ENCODE measurements around the gene SMYD4.
A peak's percentile ranks its signal among the peaks of the same experiment; 100 is the strongest.

SMYD4 gene

DNA sequence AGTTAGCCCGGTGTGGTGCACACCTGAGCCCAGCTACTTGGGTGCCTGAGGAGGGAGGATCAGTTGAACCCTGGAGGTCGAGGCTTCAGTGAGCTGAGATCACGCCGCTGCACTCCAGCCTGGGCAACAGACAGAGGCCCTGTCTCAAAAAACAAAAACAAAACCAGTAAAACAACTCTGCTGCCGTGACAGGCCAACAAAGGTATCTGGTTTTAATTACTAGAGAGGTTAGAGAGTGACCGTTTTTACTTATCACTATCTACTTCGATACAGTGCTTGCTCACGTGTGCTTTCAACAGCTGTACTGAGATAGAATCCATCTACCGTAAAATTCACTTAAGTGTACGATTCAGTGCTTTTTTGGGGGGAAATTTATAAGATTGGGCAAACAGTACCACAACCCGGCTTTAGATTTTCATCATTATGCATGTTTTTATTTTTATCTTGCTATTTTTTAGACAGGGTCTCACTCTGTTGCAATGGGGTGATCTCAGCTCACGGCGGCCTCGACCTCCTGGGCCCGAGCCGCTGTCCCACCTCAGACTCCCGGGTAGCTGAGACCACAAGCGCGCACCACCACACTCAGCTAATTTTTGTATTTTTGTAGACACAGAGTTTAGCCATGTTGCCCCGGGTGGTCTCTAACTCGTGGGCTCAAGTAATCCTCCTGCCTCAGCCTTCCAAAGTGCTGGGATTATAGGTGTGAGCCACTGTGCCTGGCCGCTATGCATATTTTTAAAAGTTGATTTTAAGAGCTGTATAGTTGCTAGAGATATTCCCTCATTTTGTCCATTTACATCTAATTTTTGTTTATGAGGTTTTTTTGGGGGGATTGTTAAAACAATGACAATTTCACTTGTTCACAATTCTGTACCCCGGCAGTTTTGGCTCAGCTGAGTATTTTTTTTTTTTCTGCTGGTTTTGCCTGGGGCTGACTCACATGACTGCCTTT lies 36.9 kb downstream of the SMYD4 start:
- TF ChIP-seq, protein P1, sequence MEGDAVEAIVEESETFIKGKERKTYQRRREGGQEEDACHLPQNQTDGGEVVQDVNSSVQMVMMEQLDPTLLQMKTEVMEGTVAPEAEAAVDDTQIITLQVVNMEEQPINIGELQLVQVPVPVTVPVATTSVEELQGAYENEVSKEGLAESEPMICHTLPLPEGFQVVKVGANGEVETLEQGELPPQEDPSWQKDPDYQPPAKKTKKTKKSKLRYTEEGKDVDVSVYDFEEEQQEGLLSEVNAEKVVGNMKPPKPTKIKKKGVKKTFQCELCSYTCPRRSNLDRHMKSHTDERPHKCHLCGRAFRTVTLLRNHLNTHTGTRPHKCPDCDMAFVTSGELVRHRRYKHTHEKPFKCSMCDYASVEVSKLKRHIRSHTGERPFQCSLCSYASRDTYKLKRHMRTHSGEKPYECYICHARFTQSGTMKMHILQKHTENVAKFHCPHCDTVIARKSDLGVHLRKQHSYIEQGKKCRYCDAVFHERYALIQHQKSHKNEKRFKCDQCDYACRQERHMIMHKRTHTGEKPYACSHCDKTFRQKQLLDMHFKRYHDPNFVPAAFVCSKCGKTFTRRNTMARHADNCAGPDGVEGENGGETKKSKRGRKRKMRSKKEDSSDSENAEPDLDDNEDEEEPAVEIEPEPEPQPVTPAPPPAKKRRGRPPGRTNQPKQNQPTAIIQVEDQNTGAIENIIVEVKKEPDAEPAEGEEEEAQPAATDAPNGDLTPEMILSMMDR (IDR thresholded peaks at IDR 0.05; ENCODE audit: insufficient read depth, missing control alignments) = no peak
- no peak for FAIRE-seq
- no peak for DNase-seq (ENCODE audit: insufficient read length, low spot score)

DNA sequence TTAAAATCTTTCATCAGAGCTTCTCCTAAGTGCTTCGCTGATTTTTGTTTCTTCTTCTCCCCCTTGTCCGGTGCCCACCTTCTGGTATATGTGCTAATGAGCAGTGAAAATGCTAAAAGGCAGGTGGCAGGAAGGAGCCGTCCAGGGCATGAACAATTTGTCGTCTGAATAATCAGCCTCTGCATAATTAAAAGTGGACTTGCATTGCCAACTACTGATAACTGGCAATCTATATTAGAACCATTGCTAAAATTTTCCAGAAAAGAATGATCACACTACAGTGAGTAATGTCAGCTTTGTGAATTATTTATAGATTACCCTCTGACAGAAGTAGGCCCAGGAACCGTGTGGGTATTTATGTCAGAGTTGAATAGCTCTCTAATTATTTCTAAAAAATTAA lies 39.8 kb downstream of the SMYD4 start:
- FAIRE-seq (no peak), DNase-seq (ENCODE audit: insufficient read length, low spot score) (no peak)
- TF ChIP-seq, protein P1 (IDR thresholded peaks at IDR 0.05; ENCODE audit: insufficient read depth, missing control alignments) = no peak

DNA sequence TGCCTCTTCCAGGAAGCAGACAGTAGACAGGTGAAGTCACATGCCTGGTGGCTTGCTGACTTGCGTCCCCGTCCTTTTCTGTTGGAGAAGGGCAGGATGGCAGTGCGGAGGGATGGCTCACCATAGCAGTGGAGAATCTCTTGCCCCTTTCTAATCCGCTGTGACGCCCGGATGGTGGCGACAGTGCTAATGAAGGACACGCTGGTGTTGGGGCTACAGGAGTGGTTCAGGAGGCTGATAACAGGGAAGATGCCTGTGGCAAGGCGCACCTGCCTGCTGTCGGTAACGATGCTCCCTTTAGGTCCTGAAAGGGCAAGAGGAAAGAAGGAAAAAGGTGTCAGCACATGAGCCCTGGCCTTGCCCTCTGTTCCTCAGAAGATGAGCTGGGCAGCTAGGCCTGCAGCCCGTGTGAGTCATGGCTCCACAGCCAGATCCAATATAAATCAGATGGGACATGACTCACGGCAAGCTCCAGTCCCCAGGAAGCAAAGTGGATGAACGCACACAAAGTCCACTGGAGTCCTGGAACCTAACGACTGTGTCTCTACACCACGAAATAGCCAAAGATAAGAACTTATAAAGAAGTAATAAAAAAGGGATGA lies 42.3 kb downstream of the SMYD4 start:
- TF ChIP-seq, protein P1 (IDR thresholded peaks at IDR 0.05; ENCODE audit: insufficient read depth, missing control alignments) = no peak
- DNase-seq (ENCODE audit: insufficient read length, low spot score) (no peak), FAIRE-seq (no peak)

DNA sequence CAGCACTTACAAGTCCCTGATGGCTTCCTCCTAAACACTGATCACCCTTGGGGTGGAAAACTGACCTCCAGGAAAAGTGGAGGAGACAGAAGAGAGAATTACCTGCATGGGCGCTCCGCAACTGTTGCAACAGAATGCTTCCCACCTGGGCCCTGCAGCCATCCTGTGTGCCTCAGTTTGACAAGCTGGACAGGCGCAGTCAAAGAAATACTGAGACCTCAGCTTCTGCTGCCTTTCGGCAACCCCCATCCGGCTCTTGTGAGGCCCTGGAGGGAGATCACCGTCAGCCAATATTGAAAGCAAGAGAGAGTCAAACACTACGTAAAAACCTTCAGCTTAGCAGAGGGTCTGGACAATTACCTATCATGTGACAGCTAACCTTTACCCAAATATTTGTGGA lies 43.0 kb downstream of the SMYD4 start:
- TF ChIP-seq, protein P1 (IDR thresholded peaks at IDR 0.05; ENCODE audit: insufficient read depth, missing control alignments) = no peak
- FAIRE-seq = no peak
- no peak for DNase-seq (ENCODE audit: insufficient read length, low spot score)

DNA sequence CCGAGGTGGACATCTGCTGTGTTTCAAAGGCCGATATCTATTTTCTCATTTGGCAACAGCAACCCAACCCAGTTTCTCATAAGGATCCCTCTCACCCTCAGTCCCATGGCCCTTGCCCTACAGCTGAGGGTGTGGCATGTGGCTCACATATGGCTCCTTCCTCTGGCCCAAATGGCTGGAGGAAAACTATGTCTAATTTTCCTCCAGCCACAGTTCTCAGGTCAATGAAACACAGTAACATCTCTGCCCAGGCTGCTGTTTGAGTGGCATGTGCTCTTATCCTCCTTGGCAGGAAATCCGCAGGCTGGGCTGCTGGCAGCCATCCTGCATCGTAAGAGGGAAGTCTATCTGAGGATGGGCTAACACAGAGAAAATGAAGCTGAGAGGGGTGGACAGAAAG lies 43.8 kb downstream of the SMYD4 start:
- DNase-seq (ENCODE audit: insufficient read length, low spot score) (no peak), FAIRE-seq (no peak)
- TF ChIP-seq, protein P1 (IDR thresholded peaks at IDR 0.05; ENCODE audit: insufficient read depth, missing control alignments) = no peak

DNA sequence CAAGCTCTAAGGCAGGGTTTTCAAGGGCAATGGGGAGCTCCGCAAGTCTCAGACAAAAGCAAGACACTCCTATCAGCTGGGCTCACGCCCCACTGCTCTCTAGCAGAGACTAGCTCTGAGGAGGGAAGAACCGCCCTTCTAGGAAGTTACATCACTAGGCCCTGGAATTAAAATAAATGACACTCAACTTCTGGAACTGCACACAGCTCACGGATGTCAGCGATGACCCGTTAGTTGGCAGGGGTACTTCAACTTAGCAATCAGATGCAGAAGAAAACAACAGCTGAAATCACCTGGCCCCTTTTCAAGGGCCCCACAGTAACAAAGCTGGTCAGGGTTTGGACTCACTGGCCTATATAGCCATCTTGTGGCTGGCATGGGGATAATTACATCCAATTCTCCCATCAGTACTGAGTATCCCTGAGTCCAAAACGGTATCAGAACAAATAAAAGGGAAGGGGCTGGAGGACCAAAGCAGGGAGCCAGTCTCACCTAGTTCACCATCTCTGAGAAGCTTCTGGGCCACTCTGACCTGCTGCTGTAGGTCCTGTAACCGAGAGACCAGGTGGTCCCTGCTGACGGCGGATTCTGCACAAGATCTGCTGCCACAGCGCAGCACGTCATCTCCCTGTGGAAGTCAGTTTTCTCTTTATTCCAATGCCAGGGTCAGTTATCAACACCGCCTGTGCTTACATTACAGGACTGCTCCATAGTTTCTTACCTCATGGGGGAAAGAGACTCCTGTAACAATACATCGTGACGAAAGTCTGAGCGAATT lies 45.7 kb downstream of the SMYD4 start:
- FAIRE-seq (no peak), DNase-seq (ENCODE audit: insufficient read length, low spot score) (no peak)
- TF ChIP-seq, protein P1 (IDR thresholded peaks at IDR 0.05; ENCODE audit: insufficient read depth, missing control alignments) = peak; percentile 44
